NOMO-1 treated with dmso at 0.1 percent for 144 hours (cell line): ENCODE data around the gene SERHL2.
"Not testable (repeated sequence)": the region's sequence is repeated elsewhere in the genome, so short reads cannot be mapped to it uniquely, and the experiment has no call there.

Experiments
- DNase-seq: peaks from one replicate; lab custom pipeline; 2025; ENCODE audit not compliant: unreplicated experiment; lab: John Stamatoyannopoulos, UW

SERHL2 gene

GRCh38 chr22:42571068-42571467 lies 17.3 kb downstream of the SERHL2 start:
- DNase-seq = not testable (repeated sequence)

- DNase-seq = not testable (repeated sequence)
Observed at GRCh38 chr22:42574046-42574445, 20.3 kb downstream of the SERHL2 start.

GRCh38 chr22:42574468-42574867 lies 20.7 kb downstream of the SERHL2 start:
- not testable (repeated sequence) for DNase-seq

GRCh38 chr22:42575996-42576574 lies 22.3 kb downstream of the SERHL2 start:
- DNase-seq = not testable (repeated sequence)

- not testable (repeated sequence) for DNase-seq
Observed at GRCh38 chr22:42577141-42577540, 23.4 kb downstream of the SERHL2 start.

GRCh38 chr22:42577623-42578240 lies 24.0 kb downstream of the SERHL2 start:
- DNase-seq = no peak

GRCh38 chr22:42580040-42580439 lies 26.3 kb downstream of the SERHL2 start:
- not testable (repeated sequence) for DNase-seq

- DNase-seq = not testable (repeated sequence)
Observed at GRCh38 chr22:42581194-42581761, 27.5 kb downstream of the SERHL2 start.

- peak; percentile 46 for DNase-seq
Observed at GRCh38 chr22:42581762-42582716, 28.3 kb downstream of the SERHL2 start.

- DNase-seq = no peak
Observed at GRCh38 chr22:42582987-42583386, 29.2 kb downstream of the SERHL2 start.

GRCh38 chr22:42584364-42584940 lies 30.7 kb downstream of the SERHL2 start:
- DNase-seq = no peak

- no peak for DNase-seq
Observed at GRCh38 chr22:42585096-42585495, 31.3 kb downstream of the SERHL2 start.

GRCh38 chr22:42586381-42586780 lies 32.6 kb downstream of the SERHL2 start:
- no peak for DNase-seq

GRCh38 chr22:42587588-42588175 lies 33.9 kb downstream of the SERHL2 start:
- DNase-seq = no peak

- DNase-seq = no peak
Observed at GRCh38 chr22:42591987-42592386, 38.2 kb downstream of the SERHL2 start.

GRCh38 chr22:42595434-42595833 lies 41.7 kb downstream of the SERHL2 start:
- no peak for DNase-seq

GRCh38 chr22:42596336-42596735 lies 42.6 kb downstream of the SERHL2 start:
- DNase-seq = no peak

GRCh38 chr22:42596863-42597530 lies 43.2 kb downstream of the SERHL2 start:
- no peak for DNase-seq

- DNase-seq = no peak
Observed at GRCh38 chr22:42601879-42602465, 48.2 kb downstream of the SERHL2 start.

GRCh38 chr22:42602470-42602869 lies 48.7 kb downstream of the SERHL2 start:
- no peak for DNase-seq
